HG03520 (cell line): Measurements from ENCODE around the gene CHCHD6.

Experiments
- ATAC-seq: cut with Tn5 transposase; IDR thresholded peaks from one replicate; pipeline ENCODE4 v1.9.1; 2021; ENCODE audit warnings: mild to moderate bottlenecking, moderate library complexity; ENCODE audit not compliant: unreplicated experiment

CHCHD6 gene

GRCh38 chr3:126956866-126957650 lies 253.0 kb downstream of the CHCHD6 start:
- ATAC-seq = no peak

GRCh38 chr3:126957776-126958637 lies 254.0 kb downstream of the CHCHD6 start:
- ATAC-seq = no peak

DNA sequence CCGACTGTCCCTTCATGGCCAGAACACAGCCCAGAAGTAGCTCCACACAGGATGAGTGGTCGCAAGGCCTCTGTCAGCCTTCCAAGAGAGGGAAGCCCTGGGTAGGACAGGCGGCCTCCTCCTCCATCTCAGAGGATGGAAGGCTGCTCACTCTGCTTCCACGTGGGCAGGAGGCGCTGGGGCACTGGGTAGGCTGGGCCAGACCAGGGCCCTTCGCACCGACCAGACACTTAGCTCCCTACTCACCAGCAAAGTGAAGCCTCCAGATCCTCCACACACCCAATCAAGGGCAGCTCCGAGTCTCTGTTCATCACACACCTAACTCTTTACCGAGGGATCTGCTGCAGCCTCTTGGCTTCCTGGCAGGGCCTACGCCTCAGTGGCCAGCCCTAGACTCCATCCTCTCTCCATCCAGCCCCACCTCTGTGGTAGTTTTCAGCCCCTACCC lies 254.6 kb downstream of the CHCHD6 start:
- no peak for ATAC-seq

DNA sequence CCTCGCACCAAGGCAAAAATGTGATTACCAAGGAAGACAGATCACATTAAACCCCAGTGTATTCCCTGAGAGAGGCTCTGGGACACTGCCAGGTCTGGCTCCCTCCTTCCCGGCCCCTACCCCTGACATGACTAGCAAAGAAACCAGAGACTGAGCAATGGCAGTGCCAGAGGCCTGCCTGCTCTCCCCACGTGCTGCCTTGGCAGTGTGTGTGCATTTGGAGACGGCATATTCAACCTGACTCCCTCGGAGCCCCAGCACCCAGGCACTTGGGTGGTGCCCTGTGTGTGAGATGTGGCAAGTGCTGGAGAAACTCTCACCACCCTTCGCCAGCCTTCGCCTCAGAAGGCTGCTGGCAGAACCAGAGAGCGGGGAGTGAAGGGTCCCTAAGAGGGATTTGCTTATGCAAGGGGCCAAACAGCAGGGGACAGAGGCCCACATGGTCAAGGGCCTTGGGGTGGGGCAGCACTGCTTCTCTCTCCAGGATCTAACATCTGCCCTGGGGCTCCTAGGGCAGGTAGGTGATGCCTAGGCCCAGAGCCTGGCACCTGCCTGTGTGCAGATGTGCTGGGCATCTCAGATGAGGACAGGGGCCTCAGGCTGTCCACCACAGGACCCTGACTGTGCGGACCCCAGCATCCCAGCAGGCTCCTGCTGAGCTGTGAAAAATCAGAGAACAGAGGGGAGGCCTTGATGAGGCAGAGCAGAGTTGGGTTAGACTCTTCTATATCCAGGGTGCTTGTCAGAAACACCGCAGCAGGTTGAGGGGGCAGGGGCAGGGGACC lies 255.3 kb downstream of the CHCHD6 start:
- ATAC-seq = no peak

DNA sequence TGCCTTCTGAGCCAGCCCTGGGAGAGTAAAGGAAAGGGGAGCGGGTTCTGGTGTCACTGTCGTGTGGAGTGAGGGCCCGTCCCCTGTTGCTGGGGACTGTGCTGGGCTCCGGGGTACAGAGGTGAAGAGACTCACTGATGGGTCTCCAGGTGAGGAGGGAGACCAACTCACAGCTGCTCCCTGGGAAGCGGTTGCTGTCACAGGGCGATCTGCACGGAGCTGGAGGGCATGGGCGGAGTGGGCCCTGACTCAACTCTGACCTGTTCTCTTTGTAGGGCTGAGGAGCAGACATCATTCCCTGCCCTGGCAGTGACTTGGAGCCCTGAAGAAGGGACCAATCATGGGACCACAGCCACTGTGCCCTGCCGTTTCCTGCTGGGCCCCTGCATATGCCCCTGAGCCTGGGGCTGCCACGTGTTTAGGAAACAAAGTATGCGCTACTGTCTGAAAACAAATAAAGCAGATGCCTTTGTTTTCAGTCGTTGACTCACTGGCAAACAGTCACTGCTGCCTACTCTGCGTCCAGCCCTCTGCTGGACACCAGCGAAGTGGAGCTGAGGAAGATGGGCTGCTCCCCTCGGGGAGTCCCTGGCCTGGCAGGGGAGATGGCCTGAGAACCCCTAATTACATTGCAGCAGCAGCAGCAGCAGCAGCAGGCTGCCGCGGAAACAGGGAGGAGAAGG lies 256.0 kb downstream of the CHCHD6 start:
- ATAC-seq = no peak

GRCh38 chr3:126960604-126960995 lies 256.6 kb downstream of the CHCHD6 start:
- ATAC-seq = no peak

- no peak for ATAC-seq
Observed at GRCh38 chr3:126961191-126961790, 257.3 kb downstream of the CHCHD6 start.

- ATAC-seq = no peak
Observed at GRCh38 chr3:126961791-126962461, 257.9 kb downstream of the CHCHD6 start.

- no peak for ATAC-seq
Observed at GRCh38 chr3:126962756-126963155, 258.7 kb downstream of the CHCHD6 start.

DNA sequence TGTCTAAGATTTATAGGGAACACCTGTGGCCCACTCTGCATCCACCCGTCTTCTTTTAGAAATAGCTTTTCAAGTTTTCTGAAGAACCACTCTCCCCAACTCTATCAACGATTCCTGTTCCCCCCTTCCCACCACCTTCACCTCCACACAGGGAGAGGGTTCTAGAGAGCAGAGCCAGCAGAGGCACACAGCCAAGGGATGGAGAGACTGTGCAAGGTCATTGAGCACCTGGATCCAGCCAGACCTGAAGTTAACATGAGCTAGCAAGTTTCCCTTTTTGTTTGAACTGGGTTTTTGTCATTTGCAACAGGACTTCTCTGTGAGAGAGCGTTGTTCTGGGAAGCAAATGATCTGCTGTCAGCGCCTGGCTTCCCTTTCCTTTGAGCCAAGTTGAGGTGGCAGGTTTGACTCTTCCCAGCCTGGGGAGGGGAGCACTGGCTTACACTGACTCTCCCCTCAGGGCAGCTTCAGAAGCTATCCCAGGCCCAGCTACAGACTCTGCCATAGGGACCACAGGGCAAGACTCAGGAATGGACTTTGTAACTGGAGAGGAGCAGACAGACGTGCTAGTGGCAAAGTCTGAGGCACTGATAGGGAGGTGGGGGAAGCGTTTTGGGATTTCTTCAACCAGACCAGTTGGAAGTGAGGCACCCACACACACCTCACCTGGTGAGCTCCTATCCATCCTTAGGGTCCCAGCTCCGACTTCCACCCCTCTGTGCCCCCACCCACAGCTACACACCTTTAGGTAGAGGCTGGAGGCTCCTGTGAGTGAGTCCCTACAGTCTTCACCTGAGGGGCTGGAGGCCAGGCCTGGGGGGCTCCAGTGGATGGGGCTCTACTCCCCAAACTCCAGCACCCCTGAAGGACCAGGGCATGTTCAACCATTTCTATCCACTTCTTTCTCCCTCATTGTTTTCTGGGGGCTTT lies 259.5 kb downstream of the CHCHD6 start:
- ATAC-seq = no peak

DNA sequence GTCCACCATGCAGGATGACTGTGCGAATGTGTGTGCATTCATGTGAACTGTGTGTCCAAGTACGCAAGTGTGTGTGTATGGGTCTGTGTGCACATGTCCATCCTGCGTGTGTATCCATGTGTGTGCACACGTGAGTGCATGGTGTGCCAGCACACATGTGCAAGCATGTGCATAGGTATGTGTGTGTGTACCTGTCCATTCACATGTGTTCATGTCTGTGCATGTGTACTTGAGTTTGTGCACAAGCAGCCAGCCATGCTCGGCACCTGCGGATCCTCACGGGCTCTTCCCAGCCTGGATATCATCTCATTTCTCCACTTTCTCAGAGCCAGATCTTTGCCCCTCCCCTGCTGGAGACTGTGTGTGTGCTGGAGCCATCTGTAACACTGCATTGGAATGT lies 260.2 kb downstream of the CHCHD6 start:
- no peak for ATAC-seq

GRCh38 chr3:126964950-126965349 lies 260.9 kb downstream of the CHCHD6 start:
- ATAC-seq = no peak

- no peak for ATAC-seq
Observed at GRCh38 chr3:126965526-126966080, 261.6 kb downstream of the CHCHD6 start.

- no peak for ATAC-seq
Observed at GRCh38 chr3:126967386-126967785, 263.3 kb downstream of the CHCHD6 start.

GRCh38 chr3:126968391-126969390 lies 264.7 kb downstream of the CHCHD6 start:
- ATAC-seq = no peak

- ATAC-seq = no peak
Observed at GRCh38 chr3:126969586-126969985, 265.5 kb downstream of the CHCHD6 start.

DNA sequence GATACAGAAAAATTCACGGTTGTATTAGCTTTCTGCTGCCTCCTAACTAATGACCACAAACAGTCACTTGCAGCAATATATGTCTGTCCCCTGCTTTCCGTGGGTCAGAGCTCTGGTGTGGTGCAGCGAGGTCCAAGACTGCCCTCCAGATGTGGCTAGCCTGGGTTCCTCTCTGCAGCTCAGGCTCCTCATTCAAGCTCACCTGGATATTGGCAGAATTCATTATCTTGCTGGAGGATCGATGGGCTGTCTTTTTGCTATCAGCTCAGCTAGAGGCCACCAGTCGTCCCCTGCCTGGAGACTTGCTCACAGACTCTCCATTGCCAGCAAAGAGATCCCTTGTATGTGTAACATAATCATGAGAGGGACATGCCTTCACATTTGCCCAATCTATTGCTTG lies 266.1 kb downstream of the CHCHD6 start:
- no peak for ATAC-seq
